A204.1 (cell line): ENCODE data around the gene HPN.
"Not testable (repeated sequence)": the region's sequence is repeated elsewhere in the genome, so short reads cannot be mapped to it uniquely, and the experiment has no call there.

Experiments
- FAIRE-seq: peaks from 2 replicates; lab custom pipeline; 2012; peaks lifted over from hg19 to GRCh38; lab: Jason Lieb, UNC

Gene HPN

GRCh38 chr19:35041548-35042055 lies at the start of gene HPN:
HPN (plus strand) TSS chr19:35041721; CDS start chr19:35042507, 786 bp downstream.
- FAIRE-seq: no peak

DNA sequence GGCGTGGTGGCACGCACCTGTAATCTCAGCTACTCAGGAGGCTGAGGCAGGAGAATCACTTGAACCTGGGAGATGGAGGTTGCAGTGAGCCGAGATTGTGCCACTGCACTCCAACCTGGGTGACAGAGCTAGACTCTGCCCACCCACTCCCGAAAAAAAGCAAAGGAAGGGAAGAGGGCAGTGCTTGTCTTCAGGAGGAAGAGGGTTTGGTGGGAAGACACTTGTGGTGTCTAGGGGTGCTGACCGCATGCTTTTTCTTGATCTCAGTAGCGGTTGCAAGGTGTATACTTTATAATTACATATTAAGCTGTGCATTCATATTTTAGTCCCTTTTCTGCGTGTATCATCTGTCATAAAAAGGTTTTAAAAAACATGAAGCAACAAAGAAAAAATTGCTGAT lies 48.9 kb upstream of the HPN start:
- FAIRE-seq: not testable (repeated sequence)

GRCh38 chr19:34994286-34994642 lies 47.3 kb upstream of the HPN start:
- no peak for FAIRE-seq

DNA sequence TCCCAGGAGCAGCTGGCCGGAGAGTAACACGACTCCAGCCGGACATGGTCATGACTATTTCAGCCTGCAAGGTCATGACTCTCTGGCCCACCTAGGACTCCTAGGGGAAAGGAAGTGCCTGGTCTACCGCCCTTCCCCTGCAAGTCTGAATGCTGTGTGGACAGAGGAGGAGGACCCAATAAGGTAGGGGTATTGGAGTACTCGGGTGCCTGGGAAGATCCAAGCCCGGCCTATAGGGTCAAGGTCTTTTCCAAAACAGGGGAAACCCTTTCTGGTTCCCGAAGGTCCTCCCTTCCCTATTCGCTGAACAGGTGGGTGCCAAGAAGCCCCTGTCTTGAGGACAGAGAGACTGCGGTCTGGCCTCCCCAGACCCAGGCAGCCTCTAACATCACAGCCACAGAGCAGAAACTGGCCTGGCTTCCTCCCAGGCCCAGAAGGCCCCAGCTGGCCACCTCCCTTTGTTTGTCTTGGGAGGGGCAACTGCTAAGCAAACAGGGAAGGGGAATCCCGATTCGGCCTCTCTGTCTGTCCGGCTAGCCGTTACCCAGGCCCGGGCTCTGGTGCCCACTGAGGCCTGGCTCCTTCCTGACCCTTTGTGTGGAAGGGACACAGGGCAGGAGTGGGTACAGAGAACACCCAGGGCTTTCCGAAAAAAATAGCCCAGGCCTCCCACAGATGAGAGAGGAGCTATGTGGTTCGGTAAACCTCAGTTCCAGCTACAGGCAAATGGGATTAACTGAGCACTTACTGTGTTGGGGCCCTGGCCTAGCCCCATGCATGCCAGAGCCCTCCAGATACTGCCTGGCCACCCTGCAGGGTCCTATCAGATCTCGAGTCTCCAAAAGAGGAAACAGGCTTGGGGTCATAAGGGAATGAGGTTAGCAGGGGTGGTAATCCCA lies 46.6 kb upstream of the HPN start:
- FAIRE-seq: no peak

DNA sequence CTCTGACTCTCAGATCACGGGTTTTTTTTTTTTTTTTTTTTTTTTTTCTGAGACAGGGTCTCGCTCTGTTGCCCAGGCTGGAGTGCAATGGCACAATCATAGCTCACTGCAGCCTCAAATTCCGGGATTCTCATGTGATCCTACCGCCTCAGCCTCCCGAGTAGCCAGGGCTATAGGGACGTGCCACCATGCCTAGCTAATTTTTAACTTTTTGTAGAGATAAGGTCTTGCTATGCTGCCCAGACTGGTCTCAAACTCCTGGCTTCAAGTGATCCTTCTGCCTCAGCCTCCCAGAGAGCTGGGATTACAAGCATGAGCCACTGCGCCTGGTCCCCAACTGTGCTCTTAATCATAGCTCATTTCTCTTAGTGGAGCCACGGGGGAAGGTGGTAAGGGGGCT lies 46.0 kb upstream of the HPN start:
- no peak for FAIRE-seq

DNA sequence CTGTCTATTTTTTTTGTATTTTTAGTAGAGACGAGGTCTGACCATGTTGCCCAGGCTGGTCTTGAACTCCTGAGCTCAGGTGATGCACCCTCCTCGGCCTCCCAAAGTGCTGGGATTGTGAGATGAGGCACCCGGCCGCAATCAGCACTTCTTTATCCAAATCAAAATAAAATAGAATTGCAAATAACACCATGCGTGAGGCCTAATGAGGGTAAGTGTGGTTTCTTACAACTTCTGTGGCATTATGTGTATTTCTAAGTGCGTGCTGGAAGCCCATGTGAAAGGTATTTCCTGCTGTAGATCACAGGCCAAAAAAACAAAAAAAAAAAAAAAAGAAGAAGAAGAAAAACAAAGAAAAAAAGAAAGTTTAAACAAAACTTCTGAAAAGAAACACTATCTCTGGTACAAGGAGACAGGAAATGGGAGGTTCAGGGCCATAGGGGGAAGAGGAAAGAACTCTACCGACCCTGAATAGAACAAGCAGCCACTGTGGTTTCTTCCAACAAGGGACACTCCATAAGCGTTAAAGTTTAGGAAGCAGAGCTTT lies 44.4 kb upstream of the HPN start:
- no peak for FAIRE-seq

GRCh38 chr19:34998224-34998623 lies 43.3 kb upstream of the HPN start:
- not testable (repeated sequence) for FAIRE-seq

DNA sequence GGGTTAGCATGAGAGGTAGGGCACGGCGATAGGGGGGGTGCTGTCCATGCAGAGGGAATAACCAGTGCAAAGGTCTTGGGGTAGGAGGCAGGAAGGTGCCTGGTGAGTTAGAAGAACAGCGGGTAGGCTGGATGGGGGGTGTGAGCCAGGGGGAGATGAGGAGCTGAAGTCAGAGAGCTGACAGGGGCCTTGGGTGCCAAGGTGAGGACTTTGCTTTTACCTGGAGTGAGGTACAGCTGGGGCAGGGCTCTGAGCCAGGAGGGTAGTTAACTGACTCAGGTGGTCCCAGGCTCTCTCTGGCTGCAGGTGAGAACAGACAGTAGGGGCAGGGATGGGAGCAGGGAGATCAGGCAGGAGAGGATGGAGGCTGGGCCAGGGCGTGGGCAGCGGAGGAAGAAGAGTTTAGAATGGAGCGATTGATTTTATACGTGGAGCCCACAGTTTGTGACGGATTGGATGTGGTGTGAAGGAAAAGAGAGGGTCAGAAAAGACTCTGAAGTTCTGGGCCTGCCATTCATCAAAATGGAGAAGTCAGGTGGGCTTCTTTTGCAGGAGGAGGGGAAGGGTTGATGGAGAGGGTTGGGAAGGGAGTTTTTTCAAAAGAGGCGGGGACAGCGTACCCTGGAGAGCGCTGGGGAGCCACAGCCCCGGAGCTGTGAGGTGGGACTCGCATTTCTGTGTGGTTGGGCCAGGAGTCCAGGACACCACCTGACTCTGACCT lies 42.6 kb upstream of the HPN start:
- no peak for FAIRE-seq

GRCh38 chr19:34999498-35000337 lies 41.8 kb upstream of the HPN start, which contains the start of gene GRAMD1A:
GRAMD1A (plus strand) TSS chr19:35000323; CDS start chr19:35000479, 156 bp downstream.
- no peak for FAIRE-seq

- FAIRE-seq: no peak
Measured at GRCh38 chr19:35000338-35000646, 41.2 kb upstream of the HPN start.

DNA sequence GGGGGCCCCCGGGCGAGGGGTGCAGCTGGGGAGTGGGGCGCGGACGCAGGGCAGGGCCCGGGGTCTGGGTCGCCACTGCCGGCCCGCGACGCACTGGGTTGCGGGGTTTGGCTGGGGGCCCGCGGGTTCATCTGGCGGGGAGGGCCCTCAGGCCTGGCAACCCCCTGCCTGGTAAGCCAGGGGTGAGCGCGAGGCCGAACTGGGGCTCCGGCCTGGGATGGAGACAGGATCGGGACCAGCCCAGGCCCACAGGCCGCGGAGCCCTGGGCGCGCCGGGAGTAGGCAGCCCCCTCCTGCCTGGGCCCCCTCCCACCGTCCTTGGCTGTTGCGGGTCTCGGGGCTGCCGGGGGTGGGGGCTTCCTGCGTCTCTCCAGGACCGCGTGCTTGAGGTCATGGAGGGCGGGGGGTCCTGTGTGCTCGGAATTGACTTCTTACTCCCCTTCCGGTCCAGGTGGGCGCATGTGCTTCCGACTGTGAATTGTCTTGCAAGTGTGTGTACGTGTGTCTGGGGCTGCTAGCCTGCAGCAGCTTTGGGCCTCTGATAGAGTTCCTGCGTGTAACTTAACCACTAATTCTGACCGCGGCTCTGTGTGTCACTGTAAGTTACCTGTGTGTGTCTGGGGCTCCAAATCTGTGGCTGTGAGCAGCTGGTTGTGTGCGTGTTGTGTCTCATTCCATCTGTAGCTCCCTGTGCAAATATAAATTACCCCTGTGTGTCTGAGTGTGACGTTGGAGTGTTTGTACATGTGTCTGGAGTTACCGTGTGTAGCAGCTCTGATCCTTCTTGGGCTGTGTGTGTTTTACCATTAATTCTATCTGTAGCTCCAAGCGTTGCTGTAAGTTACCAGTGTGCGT lies 40.6 kb upstream of the HPN start:
- no peak for FAIRE-seq

DNA sequence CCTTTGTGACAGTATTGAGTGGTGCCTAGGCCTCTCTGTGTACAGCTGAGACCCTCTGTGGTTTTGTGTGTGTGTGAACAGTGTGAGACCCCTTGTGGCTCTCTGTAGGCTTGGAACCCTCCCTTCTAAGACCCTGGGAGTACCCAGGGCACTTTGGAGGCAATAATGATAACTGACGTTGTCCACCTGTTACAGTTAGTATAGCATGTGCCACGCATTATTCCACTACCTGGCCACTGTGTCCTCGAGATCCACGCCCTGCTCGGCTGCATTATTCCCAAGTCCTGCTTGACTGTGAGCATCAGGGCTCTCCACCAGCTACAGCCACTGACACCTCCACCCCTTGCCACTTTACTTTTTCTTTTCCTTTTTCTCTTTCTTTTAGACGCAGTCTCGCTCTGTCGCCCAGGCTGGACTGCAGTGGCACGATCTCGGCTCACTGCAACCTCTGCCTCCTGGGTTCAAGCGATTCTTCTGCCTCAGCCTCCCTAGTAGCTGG lies 39.4 kb upstream of the HPN start:
- no peak for FAIRE-seq

DNA sequence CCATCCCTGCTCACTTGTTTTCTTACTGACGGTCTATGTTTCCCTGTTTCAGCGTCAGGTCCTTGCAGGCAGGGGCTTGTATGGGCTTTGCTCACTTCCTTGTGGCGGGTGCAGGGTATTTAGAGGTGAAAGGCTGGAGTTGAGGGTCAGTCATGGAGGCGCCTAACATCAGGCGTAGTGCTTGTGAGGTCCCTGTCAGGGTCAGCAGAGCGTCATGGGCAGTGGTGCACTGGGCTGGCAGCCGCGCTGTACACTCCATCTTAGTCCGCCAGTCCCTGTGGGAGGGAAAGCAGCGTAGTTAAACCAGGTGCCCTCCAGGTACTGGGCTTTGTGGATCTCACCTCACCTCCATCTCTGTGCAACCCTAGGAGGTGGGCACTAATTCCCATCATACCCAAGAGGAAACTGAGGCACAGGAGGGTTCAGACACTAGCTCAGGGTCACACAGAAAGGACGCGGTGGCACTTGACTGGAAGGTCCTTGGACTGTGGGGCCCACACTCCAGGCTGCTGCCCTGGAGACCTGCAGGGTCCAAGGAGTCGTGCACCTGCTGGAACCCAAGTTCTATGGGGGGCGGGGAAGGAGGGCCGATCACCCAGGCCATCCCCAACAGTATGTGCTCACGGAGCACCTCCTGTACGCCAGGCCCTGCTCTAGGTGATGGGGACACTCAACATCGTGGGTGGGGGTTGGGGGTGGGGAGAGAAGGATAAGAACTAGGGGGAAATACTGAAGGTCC lies 36.8 kb upstream of the HPN start:
- no peak for FAIRE-seq

- FAIRE-seq: no peak
Measured at GRCh38 chr19:35005256-35005977, 36.1 kb upstream of the HPN start.

DNA sequence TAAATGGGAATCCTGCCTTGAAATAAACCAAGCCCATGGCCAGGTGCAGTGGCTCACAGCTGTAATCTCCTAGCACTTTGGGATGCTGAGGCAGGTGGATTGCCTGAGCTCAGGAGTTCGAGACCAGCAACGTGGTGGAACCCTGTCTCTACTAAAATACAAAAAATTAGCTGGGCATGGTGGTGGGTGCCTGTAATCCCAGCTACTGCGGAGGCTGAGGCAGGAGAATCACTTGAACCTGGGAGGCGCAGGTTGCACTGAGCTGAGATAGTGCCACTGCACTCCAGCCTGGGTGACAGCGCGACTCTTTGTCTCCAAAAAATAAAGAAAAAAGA lies 35.5 kb upstream of the HPN start:
- not testable (repeated sequence) for FAIRE-seq

DNA sequence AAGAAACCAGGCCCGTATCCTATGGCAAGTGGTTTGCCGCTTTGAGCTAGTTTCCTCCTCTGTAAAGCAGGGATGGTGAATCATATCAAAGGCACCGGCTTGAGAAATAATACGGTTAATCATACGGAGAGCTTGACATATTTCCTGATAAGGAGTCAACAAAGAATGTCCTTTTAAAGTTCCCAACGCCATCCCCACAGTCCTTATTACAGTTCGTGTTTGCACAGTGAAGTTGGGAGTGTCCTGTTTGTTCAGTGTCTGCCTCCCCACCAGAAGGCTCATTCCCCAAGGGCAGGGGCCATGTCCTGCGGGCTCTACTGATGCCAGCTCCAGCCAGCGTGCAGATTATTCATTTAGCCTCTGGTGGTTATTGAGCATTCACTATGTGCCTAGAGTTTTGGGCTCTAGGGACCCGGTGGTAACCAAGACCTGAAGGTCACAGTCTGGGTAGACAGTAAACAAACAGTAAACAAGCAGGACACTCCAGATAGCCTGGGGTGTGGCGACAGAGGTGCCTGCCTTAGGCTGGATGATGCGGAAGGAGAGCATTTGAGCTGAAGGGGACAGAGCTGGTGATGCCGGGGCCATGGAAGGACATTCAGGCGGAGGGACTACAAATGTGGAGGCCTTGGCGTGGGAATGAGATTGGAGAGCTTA lies 35.1 kb upstream of the HPN start:
- no peak for FAIRE-seq

GRCh38 chr19:35006999-35007365 lies 34.5 kb upstream of the HPN start:
- FAIRE-seq: no peak

DNA sequence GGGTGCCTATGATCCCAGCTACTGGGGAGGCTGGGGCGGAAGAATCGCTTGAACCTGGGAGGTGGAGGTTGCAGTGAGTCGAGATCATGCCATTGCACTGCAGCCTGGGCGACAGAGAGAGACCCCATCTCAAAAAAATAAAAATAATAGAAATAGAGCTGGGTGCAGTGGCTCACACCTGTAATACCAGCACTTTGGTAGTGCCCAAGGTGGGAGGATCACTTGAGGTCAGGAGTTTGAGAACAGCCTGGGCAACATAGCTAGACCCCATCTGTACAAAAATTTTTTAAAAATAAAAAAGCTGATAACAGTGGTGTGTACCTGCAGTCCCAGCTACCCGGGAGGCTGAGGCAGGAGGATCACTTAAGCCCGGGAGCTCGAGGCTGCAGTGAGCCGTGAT lies 34.1 kb upstream of the HPN start:
- FAIRE-seq: not testable (repeated sequence)

GRCh38 chr19:35008891-35009341 lies 32.6 kb upstream of the HPN start:
- no peak for FAIRE-seq
